ENCODE data around the gene SCART1. TPM values are rescaled to one million over a fixed set of nuclear protein-coding genes. Genes with fewer than 3 reads are reported as not detected.
"Not testable (repeated sequence)": the region's sequence is repeated elsewhere in the genome, so short reads cannot be mapped to it uniquely, and the experiment has no call there.

Gene SCART1
- total RNA-seq, 1 experiment from 2014 or later, result 0.50 TPM

DNA sequence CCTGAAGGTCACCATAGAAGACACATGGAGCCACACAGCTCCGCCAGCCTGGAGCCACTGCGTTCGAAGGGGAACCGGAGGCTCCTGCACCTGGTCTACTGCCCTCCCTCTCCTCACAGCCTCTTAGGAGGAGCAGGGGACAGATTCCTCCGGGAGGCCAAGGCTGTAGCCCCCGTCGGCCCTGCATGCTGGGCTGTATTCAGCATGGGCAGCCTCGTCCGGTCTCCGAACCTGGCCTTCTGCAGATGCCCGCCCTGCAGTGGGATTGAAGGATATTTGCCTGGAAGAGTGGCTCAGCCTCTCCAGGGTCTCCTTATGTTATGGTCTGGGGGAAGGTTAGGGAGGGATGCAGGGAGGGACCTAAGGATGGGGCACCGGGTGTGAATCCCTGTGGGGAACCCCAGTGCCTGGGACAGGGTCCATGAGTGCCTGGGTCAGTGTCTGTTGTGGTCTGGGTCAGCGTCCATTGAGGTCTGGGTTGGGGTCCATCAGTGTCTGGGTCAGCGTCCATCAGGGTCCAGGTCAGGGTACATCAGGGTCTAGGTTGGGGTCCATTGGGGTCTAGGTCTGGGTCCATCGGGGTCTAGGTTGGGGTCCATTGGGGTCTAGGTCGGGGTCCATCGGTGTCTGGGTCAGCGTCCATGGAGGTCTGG lies 13.0 kb upstream of the SCART1 start:
- Histone ChIP-seq H3K27ac (ENCODE audit: insufficient read length, low read depth, low read length) (no peak overlapping the region), H3K14ac (ENCODE audit: insufficient read depth, low read length) (no peak overlapping the region), H2AFZ (ENCODE audit: low read length) (no peak overlapping the region), H3K23ac (ENCODE audit: insufficient read length, low read depth, low read length) (no peak overlapping the region), H2BK5ac (ENCODE audit: insufficient read length, low read length) (no peak overlapping the region), H3T11ph (ENCODE audit: low read length) (no peak overlapping the region), H4K8ac (replicated peaks; ENCODE audit: insufficient read length, low read depth, low read length) (no peak overlapping the region), H3K56ac (ENCODE audit: insufficient read length, low read depth, low read length) (no peak overlapping the region), H3K23me2 (ENCODE audit: insufficient read length, low read depth, low read length, poor library complexity, severe bottlenecking) (no peaks in the 10 kb centered on the region), H3K4me1 (ENCODE audit: insufficient read depth, low read length) (no peaks in the 10 kb centered on the region), H2BK20ac (ENCODE audit: low read depth, low read length, poor library complexity, severe bottlenecking) (no peak overlapping the region), H3K4me2 (ENCODE audit: insufficient read depth, insufficient read length, low read length) (no peak overlapping the region), H2BK120ac (ENCODE audit: low read depth, low read length, poor library complexity, severe bottlenecking) (no peak overlapping the region), H4K20me1 (ENCODE audit: control insufficient read depth, insufficient read depth, insufficient read length) (no peaks in the 10 kb centered on the region), H3K4ac (ENCODE audit: low read depth, low read length) (no peak overlapping the region), H4K5ac (ENCODE audit: insufficient read length, low read depth, low read length) (no peak overlapping the region), H3K9me3 (ENCODE audit: control insufficient read depth, low read depth, low read length) (peaks cover 69% of the 10 kb centered on the region), H3K27me3 (ENCODE audit: insufficient read depth, low read length) (no peaks in the 10 kb centered on the region), H3K9ac (ENCODE audit: extremely low read depth, insufficient read length, low read length) (no peak overlapping the region), H2AK5ac (ENCODE audit: insufficient read length, low read length) (no peak overlapping the region), H4K91ac (ENCODE audit: insufficient read length, low read depth, low read length) (no peak overlapping the region), H3K79me2 (ENCODE audit: insufficient read depth, low read length) (no peaks in the 10 kb centered on the region), H2BK12ac (ENCODE audit: insufficient read length, low read depth, low read length) (no peak overlapping the region), H3K79me1 (ENCODE audit: insufficient read depth, low read depth, low read length, poor library complexity, severe bottlenecking) (no peaks in the 10 kb centered on the region), H2BK15ac (ENCODE audit: low read depth, low read length) (no peak overlapping the region), H3K18ac (ENCODE audit: insufficient read length, low read depth, low read length) (no peak overlapping the region)
- TF ChIP-seq, protein P1, sequence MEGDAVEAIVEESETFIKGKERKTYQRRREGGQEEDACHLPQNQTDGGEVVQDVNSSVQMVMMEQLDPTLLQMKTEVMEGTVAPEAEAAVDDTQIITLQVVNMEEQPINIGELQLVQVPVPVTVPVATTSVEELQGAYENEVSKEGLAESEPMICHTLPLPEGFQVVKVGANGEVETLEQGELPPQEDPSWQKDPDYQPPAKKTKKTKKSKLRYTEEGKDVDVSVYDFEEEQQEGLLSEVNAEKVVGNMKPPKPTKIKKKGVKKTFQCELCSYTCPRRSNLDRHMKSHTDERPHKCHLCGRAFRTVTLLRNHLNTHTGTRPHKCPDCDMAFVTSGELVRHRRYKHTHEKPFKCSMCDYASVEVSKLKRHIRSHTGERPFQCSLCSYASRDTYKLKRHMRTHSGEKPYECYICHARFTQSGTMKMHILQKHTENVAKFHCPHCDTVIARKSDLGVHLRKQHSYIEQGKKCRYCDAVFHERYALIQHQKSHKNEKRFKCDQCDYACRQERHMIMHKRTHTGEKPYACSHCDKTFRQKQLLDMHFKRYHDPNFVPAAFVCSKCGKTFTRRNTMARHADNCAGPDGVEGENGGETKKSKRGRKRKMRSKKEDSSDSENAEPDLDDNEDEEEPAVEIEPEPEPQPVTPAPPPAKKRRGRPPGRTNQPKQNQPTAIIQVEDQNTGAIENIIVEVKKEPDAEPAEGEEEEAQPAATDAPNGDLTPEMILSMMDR (conservative IDR thresholded peaks at IDR 0.05), result no peak
- Mint-ChIP-seq H3K9me3 (peaks cover 82 to 89% of the 10 kb centered on the region in 2 experiments), H3K27ac (no peak overlapping the region), H3K4me3 (no peak overlapping the region), H3K4me1 (no peaks in the 10 kb centered on the region), H3K36me3 (ENCODE audit: insufficient read depth in 1 of 3, low read depth in 3 of 3) (peaks cover 13 to 34% (median 21%) of the 10 kb centered on the region in 3 experiments), H3K27me3 (ENCODE audit: low read depth) (no peaks in the 10 kb centered on the region)
- no peak for DNase-seq
- no CpG with 5 or more reads among the region's 18 CpGs for WGBS (ENCODE audit: extremely low coverage, insufficient read length, low lambda C conversion rate)

- not testable (repeated sequence) for H4K91ac ChIP-seq (ENCODE audit: insufficient read length, low read depth, low read length); H2BK12ac ChIP-seq (ENCODE audit: insufficient read length, low read depth, low read length); H2AK5ac ChIP-seq (ENCODE audit: insufficient read length, low read length); H3K18ac ChIP-seq (ENCODE audit: insufficient read length, low read depth, low read length); H3K27ac ChIP-seq (ENCODE audit: insufficient read length, low read depth, low read length); H3K4me1 ChIP-seq (ENCODE audit: insufficient read depth, low read length); H2BK20ac ChIP-seq (ENCODE audit: low read depth, low read length, poor library complexity, severe bottlenecking); H3K23ac ChIP-seq (ENCODE audit: insufficient read length, low read depth, low read length); H4K5ac ChIP-seq (ENCODE audit: insufficient read length, low read depth, low read length); H3K14ac ChIP-seq (ENCODE audit: insufficient read depth, low read length); H3K4me3 Mint-ChIP-seq; H2BK15ac ChIP-seq (ENCODE audit: low read depth, low read length); H3K79me2 ChIP-seq (ENCODE audit: insufficient read depth, low read length); H4K8ac ChIP-seq (replicated peaks; ENCODE audit: insufficient read length, low read depth, low read length); H3K27me3 ChIP-seq (ENCODE audit: insufficient read depth, low read length); H3K27me3 Mint-ChIP-seq (ENCODE audit: low read depth); H4K20me1 ChIP-seq (ENCODE audit: control insufficient read depth, insufficient read depth, insufficient read length); H2AFZ ChIP-seq (ENCODE audit: low read length); H3K27ac Mint-ChIP-seq; H3T11ph ChIP-seq (ENCODE audit: low read length); H3K4me1 Mint-ChIP-seq; H2BK120ac ChIP-seq (ENCODE audit: low read depth, low read length, poor library complexity, severe bottlenecking); H3K56ac ChIP-seq (ENCODE audit: insufficient read length, low read depth, low read length); DNase-seq; H3K4ac ChIP-seq (ENCODE audit: low read depth, low read length); H3K23me2 ChIP-seq (ENCODE audit: insufficient read length, low read depth, low read length, poor library complexity, severe bottlenecking); H3K79me1 ChIP-seq (ENCODE audit: insufficient read depth, low read depth, low read length, poor library complexity, severe bottlenecking); H2BK5ac ChIP-seq (ENCODE audit: insufficient read length, low read length); H3K4me2 ChIP-seq (ENCODE audit: insufficient read depth, insufficient read length, low read length); H3K9ac ChIP-seq (ENCODE audit: extremely low read depth, insufficient read length, low read length)
- H3K36me3 Mint-ChIP-seq (ENCODE audit: insufficient read depth in 1 of 3, low read depth in 3 of 3), result peaks cover 13 to 33% (median 20%) of the 10 kb centered on the region in 3 experiments
- H3K9me3 Mint-ChIP-seq, result peaks cover 80 to 86% of the 10 kb centered on the region in 2 experiments
- WGBS (ENCODE audit: extremely low coverage, insufficient read length, low lambda C conversion rate), result no CpG with 5 or more reads among the region's 21 CpGs
- H3K9me3 ChIP-seq (ENCODE audit: control insufficient read depth, low read depth, low read length), result peaks cover 69% of the 10 kb centered on the region
Observed at GRCh38 chr10:133441356-133441755, 12.4 kb upstream of the SCART1 start.

Data from H9 (cell line).